Measurements from ENCODE around the gene RAE1.
A peak's percentile ranks its signal among the peaks of the same experiment; 100 is the strongest.

Gene RAE1

DNA sequence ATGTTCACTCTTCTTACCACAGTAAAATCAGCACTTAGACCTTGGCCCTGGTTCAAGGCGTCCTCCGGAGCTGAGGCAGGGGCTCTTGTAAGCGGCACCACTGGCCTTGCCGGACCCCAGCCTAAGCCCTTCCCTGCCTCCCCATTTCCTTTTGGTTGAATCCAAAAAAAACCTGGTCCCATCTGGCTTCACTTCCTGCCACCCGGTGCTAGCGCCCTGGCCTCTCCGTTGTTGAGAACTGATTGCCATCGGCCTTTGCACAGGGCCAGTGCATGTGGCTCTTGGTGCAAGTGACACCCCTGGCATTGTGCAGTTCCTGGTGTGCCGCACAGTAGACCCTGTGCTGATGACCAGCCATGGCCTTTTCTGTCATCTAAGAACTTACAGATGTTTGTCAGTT is 21.1 kb downstream of the RAE1 start:
- no peak for DNase-seq (ENCODE audit: low spot score)

DNA sequence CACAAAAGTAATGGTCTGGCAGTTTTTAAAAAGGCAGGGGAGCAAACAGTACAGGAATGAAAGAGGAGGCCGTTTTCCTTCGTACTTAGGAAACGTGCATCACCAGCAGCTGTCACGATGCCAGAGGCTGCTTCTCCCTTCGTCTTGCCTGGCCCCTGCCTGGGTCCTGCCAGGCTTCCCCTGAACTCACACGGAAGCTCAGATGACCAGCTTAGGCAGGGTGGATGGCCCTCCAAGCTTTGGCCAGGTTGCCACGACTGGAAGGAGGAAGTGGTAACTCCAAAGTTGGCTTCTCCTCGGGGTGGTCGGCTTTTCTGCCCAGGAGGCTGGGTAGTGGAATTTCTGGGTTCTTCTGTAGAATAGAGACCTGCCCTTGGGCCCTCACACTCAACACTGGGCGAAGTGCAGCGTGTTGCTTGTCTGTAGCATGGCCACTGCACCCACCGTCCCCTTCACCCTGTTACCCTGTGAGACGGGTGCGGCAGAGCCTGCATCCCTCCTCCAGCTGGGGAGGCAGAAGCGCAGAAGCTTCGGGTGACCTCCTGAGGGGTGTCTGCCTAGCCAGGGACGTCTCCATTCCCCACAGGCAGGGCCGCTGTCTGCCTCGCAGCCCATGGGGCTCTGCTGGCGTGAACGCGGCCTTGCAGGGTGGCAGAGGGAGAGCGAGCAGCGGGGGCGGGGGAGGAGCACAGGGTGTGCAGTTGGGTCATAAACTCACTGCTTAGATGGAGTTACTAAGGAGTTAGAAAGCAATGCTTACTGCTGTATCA is 21.7 kb downstream of the RAE1 start:
- no peak for DNase-seq (ENCODE audit: low spot score)

DNA sequence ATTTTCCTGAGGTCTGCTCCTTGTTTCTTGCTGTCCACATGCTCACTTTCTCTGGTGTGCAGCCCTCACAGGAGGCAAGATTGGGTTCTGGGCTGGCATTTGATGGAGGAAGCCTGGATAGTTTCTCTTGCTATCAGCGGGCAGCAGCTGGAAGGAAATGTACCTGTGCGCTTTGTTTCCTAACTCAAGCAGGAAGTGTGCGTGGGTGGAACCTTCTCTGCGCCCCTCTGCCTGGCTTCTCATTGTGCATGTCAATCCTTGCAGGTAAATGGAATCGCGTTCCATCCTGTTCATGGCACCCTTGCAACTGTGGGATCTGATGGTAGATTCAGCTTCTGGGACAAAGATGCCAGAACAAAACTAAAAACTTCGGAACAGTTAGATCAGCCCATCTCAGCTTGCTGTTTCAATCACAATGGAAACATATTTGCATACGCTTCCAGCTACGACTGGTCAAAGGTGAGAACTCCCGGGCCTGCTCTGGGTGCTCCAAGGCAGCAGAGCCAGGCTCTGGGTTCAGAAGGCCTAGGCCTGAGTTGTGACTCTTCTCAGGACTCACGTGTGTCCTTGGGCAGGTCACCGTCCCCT is 23.4 kb downstream of the RAE1 start:
- no peak for DNase-seq (ENCODE audit: low spot score)

DNA sequence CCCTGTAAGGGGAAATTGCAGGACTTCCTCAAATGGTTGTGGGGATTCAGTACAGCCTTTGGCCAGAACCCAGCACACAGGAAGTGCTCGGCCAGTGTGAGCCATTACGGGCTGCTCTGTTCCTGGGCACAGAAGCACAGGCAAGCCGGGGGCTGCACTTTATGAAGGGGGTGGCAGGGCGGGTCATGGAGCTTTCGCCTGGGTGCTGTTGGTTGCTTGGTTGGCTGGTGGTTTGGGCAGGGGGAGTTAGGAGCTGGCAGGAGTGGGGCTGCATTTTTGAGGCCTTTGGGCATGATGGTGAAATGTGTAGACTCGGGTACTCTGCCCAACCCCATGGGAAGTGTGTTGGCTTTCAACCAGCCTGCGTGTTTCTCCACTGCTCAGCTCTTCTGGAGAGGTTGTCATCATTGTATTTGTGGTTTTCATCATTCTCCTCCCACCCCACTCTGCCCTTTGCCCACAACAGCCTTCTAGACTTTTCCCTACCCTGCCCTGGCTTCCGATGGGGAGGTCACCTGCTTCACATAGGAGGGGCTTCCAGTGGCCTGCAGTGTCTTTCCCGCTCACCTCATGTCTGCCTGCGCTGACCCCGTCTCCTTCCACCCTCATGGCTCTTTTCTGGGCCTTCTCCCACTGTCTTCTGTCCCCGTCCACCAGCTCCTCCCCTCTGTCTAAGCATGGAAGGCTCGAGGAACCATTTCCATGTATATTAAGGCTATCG is 24.0 kb downstream of the RAE1 start:
- DNase-seq (ENCODE audit: low spot score): no peak

DNA sequence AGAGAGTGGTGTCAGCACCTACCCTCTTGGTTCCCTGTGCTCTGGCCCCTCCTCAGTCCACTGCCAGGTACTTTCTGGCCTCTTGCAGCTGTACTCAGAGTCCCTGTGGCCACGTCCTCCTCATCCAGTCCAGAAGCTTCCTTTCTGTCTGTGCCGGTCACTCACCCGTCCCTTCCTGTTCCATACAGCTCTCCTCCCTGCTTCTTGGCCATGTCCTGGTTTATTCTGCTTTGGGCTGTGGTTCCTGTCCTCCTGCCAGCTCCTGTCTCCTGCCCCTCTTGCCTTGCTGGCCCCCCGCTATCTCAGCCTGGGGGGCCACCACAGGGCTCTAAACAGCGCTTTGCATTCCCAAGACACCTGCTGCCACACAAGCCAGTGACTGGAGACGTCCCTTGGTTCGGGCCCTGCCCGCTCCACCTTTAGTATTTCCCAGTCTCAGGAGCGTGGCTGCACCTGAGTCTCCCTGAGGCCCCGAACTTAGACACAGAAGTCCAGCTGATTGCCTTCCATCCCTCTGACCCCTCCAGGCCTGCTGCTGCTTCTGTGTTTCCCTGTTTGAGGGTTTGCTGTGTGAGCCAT is 24.7 kb downstream of the RAE1 start:
- no peak for DNase-seq (ENCODE audit: low spot score)

DNA sequence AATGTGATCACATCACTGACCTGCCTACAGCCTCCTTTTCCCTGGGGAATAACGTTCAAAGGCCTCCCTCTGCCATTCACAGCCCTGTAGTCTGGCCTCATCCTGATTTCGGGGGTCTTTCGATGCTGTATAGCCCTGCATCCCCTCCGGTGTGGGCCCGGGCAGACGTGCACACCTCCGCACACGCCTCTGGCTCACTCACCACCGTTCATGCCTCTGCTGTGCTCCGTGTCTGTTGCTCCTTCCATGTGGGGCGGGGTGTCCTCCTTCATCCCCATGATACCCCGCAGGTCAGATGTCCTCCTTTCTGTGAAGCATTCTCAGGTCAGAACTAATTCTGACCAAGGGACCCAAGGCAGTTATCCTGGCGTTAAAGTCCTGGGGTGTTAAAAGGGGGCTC is 26.3 kb downstream of the RAE1 start:
- no peak for DNase-seq (ENCODE audit: low spot score)

DNA sequence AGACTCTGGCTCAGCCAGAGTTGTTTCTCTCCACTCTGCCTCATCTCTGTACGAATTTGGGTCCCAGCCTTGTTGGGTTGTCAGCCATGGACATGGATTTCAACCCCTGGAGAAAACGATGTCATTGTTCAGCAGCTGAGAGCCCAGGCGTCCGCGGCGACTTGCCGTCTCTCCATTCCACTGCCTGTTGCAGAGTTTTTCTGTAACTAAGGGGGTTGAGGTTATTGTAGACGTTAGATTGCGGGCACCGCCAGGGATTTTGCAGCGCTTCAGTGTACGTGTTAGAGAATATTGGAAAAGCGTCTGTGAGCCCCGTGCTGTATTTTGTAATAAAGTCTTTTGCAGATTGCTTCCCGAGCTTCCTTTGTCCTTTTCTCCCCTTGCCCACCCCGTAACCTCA is 27.1 kb downstream of the RAE1 start:
- no peak for DNase-seq (ENCODE audit: low spot score)

DNA sequence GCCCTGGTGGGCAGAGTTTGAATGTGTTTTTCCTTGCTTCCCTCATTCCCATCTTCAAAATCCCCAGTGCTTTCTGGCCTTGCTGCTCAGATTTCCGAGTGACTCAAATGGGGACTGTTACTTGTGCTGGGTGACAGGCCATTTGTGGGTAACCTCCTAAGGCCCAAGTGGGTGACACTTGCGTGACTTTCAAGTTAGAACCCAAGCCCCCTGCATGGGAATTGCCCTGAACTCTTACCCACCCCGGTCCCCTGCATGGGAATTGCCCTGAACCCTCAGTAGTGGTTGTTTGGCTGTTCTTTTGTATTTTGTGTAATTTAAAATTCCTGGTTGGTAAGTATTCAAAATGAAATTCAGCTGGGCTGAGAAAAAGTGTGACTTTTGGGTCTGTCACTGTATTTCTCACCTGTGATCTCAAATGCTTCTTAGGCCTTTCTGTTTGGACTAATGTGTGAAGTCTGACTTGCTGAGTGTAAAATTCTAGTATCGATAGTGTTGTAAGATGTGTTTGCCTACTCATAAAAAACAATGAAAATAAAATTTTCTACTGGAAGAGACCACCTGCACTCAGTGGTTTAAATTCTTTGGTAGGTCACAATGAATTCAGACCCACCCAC is 27.7 kb downstream of the RAE1 start:
- DNase-seq (ENCODE audit: low spot score): no peak

DNA sequence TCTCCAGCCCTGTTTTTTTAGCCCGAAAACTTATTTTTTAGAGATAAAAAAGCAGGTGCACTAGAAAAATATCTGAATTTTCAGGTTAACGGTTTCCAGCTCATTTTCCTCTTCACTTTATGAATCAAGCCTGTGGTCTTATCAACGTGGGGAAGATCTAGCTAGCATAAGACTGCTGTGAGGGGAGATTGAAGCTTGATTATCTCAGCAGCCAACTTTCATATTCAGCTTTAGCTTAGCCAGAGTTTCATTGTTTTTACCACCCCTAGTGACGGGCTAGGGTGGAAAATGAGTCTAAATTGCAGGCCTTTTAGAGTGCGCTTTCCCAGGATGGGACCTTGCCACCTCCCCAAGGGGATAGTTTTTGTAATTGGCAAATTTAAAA is 28.2 kb downstream of the RAE1 start:
- DNase-seq (ENCODE audit: low spot score): no peak

DNA sequence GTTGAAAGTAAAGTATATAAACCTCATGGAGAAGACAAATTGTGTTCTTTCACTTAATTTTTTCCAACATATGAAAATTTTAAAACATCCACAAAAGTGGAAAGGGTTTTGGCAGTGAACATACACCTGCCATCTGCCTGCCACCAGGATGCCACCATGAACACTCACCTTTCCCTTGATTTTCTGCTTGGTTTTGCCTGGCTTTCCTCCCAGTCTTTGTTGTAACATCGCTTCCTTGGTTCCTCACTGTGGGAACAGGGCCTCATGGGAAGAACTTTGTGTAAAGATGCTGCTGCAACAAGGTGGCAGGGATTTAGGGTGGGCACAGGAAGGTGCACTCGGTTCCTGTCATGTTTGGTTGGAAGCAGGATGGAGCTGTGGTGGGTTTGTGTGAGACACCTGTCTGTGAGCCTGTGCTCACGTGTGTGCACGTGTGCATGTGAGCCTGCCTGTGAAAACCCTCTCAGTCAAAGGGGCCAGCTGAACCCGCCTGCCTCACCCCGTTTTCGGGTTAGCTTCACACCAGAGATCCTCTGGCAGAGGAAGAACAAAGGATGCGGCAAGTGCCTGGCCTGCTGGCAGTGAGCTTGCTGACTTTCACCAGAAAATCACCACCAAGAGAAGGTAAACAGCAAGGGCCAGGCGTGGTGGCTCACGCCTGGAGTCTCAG is 29.2 kb downstream of the RAE1 start:
- no peak for DNase-seq (ENCODE audit: low spot score)

DNA sequence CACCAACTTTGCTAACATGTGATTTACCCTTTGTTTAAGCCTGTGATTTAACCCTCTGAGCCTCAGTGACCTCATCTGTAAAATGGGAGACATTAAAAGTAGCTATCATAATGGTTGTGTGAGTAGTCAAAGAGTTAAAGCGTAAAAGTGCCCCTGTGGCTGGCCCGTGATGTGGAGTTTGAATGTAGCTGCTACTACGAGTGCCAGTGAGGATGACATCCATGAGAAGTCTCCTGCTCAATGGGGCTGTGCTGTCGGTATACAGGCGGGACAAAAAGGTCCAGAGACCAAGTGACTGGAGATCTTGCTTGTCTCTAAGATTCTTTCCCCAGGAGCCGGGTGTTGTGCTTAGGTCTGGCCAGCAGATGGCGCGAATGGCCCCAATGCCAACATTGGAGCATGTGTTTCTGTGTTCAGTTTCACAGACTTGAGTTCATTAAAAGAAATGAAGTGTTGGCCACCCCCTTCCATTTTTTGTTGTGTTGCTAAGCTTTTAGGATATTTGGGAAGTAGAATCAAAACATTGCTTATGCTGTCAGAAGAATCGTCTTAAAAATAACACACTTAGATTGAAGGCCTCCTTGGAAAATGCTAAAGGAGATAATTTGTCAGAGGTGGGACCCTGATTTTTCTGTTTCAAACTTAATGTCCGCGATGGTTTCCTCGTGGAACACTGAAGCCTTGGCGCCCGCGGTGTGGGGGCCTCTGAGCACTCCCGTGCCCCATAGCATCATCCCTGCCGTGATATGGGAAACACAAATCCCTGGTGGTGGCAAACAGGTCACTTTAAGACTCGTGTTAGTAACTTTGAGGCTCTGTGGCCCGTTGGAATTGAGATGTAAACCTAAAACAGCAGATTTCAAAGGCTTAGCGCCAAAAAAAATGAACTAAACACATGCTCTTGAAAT is 30.8 kb downstream of the RAE1 start:
- DNase-seq (ENCODE audit: low spot score): peak; percentile 82

DNA sequence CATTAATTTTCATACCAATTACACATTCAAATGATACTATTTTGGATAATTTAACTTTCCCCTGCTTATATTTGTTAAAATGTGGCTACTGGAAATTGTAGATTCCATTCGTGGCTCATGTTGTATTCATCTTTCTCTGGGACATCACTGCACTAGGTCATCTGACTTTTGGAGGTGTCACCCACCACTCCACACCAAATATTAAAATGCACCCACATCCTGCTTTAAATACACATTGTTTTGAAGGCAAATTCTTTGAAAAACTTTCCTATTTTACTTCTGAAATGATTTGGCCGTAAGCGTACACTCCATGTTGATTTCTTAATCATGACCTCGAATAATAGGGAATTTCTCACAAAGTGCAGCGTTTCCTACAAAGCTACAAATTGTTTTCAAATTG is 31.5 kb downstream of the RAE1 start:
- DNase-seq (ENCODE audit: low spot score): no peak

DNA sequence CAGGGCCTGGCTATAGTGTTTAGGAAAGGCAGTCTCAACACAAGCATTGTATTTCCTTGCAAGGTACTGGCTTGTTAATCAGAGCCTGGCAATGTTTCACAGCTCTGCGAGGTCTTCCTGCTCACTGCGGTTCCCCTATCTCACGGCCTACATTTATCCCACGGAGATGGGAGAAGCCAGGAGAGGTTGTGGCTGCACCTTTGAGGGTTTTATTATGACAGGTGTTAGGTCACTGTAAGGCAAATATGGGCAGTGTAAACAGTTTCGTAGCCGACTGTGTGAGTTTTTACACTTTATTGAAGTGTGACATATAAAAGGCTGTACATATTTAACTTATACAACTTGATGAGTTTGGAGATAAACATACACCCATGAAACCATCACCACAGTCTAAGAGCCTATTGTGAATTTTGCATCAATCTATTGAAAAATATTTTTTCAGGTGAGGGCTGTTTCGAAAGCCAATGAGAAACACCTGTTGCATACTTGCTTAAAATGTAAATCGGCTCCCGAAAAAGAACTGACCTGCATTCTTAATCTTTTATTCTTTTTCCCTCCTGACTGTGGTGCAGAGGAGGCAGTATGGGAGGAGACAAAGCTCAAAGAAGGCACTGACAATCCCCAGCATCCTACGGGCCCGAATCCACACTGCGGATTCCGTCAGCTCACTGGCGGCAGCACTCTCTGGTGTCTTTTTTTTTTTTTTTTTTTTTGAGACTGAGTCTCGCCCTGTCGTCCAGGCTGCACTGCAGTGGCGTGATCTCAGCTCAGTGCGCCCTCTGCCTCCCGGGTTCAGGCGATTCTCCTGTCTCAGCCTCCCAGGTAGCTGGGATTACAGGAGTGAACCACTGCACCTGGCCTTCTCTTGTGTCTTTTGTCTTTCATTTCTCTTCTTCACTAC is 32.6 kb downstream of the RAE1 start:
- no peak for DNase-seq (ENCODE audit: low spot score)

DNA sequence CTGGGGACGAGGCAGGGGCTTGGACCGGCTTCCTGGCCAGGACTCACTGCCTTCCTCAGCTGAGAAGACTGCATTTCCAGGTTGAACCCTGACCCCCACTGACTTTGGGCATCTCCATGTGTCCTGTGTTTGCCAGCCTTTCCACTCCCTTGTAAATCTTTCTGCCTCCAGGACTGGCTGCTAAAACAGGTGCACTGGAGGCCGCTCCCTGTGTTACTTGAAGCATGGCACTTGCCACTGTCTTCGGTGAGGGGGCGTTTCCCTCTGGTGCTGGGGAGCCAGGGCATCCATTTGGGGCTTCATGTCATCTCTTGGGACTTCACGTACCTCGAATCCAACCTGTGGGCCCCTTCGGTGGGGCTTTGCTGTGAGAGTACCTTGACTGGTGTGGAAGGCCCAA is 33.4 kb downstream of the RAE1 start:
- no peak for DNase-seq (ENCODE audit: low spot score)

DNA sequence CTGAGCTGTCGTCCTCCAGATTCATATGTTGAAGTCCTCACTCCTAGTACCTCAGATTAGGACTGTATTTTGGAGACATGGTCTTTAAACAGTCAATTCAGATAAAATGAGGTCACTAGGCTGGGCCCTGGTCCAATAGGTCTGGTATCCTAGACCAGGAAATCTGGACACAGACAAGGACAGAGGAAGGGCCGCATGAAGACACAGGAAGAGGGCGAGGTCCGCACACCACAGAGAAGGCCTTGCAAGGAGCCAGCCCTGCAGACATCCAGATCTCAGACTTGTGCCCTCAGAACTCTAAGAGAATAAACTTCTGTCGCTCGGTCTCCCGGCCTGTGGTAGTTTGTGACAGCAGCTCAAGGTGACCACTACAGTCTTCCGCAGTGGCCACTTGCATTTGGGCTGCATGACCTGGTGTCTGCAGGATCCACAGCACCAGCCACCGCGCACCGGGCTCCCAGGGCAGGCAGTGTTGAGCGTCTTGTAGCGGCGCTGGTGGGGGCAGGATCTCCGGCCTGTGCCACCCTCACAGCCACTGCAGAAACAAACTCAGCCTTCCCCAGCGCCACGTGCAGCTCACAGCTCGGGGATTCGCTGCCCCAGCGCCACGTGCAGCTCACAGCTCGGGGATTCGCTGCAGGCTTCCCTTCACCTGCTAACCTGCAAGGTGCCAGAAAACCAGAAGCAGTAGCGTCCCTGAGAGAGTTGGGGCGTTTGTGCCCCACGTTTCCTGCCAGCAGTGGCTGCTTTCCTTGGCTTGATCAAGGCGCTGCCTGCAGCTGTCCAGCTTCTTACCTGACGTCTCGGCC is 34.1 kb downstream of the RAE1 start:
- no peak for DNase-seq (ENCODE audit: low spot score)

DNA sequence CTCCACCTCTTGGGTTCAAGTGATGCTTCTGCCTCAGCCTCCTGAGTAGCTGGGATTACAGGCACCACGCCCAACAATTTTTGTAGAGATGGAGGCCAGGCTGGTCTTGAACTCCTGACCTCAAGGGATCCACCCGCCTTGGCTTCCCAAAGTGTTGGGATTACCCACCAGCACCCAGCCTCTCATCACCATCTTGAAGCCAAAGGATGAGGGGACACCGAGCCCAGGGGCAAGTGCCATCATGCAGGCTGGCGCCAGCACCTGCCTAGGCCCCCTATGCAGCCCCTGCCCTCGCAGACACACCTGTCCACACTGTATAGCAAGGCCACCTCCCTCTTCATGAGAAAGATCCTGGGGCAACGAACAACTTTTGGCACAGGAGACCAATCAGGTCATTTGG is 34.9 kb downstream of the RAE1 start:
- DNase-seq (ENCODE audit: low spot score): no peak

DNA sequence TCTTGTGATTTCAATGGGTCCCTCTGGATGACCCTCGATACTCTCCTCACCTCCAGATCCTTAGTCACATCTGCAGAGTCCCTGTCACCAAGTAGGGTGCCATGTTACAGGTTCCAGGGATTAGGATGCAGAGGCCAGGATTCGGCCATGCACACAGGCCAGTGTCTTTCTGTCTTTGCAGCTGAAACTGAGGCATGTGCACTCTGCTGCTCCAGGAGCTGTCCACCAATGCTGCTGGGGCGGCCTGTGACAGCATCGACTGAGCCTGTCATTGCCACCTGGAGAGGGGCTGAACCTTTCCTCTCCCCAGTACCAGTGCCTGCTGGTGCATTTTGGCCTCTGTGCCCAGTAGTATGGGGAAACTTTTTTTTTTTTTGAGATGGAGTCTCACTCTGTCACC is 35.7 kb downstream of the RAE1 start:
- DNase-seq (ENCODE audit: low spot score): no peak

DNA sequence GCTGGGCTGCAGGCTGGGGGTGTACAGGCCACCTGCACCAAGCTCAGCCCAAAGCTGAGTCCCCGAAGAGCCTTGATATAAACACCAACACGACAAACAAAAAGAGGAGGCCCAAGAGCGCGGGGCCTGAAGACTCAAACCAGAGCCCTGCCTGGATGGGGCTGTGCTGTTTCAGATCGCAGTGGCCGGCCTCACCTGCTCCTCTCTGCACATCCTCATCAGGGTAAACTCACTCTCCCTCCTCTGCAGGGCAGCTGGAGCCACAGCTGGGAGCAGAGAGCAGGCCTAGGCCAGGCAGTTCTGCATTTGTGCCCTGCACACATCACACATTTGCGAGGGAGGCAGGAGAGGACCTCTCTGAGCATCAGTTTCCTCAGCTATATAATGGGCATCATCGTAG is 36.4 kb downstream of the RAE1 start:
- no peak for DNase-seq (ENCODE audit: low spot score)

DNA sequence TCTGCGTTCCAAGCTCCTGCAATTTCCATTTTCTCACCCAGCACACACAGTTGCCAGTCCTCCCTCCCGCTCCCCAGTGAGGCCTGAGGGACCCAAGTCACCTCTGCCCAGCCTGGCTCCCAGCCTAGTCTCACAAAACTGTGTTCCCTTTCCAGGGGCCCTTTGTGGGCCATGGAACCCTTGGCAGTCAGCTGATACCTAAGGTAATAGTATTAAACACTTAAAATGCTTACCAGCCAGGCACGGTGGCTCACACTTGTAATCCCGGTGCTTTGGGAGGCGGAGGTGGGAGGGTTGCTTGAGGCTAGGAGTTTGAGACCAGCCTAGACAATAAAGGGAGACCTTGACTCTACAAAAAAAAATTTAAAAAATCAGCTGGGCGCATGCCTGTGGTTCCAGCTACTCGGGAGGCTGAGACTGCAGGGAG is 36.9 kb downstream of the RAE1 start:
- DNase-seq (ENCODE audit: low spot score): no peak
